Choroid plexus epithelial cell (primary cell): ENCODE results near the gene SATB2.
A peak's percentile ranks its signal among the peaks of the same experiment; 100 is the strongest.

Experiments
- DNase-seq: peaks from one replicate; pipeline ENCODE4 v3.0.0-alpha.2; 2010; ENCODE audit warnings: low read depth
- H3K4me3 ChIP-seq: 2 replicates; pipeline ENCODE4 v1.5.1; 2011; ENCODE audit warnings: low read depth, mild to moderate bottlenecking, control low read depth, low read length, moderate library complexity
- TF ChIP-seq, protein P1 (sequence below): conservative IDR thresholded peaks from 2 replicates; pipeline ENCODE4 v1.5.1; 2011; ENCODE audit warnings: low read depth, mild to moderate bottlenecking, control low read depth, inconsistent platforms, low read length, moderate library complexity

The SATB2 gene

DNA sequence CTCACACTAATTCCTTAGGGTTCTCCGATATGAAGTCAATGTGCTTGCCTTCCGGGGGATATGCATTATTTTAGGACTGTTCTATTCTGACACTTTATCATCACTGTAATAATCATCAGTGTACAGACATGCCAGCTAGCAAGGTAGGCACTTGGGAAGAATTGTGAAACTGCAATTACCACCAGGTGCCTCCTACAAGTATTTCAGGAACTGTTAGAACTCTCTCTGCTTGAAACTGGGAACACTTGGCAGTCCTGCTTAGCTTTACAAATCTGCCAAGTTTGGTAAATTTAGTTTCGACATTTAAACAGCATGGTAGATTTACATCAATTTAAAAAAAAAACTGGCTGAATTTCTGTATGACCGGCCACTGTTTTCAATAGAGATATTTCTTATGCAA lies 128.7 kb downstream of the SATB2 start:
- H3K4me3 ChIP-seq: no peak overlapping the region
- no peak for DNase-seq
- TF ChIP-seq, protein P1, sequence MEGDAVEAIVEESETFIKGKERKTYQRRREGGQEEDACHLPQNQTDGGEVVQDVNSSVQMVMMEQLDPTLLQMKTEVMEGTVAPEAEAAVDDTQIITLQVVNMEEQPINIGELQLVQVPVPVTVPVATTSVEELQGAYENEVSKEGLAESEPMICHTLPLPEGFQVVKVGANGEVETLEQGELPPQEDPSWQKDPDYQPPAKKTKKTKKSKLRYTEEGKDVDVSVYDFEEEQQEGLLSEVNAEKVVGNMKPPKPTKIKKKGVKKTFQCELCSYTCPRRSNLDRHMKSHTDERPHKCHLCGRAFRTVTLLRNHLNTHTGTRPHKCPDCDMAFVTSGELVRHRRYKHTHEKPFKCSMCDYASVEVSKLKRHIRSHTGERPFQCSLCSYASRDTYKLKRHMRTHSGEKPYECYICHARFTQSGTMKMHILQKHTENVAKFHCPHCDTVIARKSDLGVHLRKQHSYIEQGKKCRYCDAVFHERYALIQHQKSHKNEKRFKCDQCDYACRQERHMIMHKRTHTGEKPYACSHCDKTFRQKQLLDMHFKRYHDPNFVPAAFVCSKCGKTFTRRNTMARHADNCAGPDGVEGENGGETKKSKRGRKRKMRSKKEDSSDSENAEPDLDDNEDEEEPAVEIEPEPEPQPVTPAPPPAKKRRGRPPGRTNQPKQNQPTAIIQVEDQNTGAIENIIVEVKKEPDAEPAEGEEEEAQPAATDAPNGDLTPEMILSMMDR: no peak

DNA sequence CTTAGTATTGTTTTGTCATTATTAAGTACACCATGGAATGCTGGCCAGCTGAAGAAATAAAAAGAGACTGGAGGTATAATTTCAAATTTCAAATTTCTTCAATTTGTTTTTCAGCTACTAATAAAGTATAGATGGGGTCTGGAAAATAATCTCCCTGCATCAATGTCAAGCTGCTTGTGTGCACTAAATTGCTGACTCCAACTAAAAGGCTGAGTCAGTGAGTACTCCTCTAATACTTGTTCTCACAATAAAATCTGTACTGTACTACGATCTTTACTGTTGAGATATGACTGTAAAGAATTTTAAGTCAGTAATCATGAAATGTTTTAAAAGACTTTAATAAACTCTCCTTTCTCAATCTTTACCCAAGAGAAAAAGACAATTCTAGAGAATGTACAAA lies 131.9 kb downstream of the SATB2 start:
- no peak for DNase-seq
- H3K4me3 ChIP-seq: no peak overlapping the region
- TF ChIP-seq, protein P1: no peak

DNA sequence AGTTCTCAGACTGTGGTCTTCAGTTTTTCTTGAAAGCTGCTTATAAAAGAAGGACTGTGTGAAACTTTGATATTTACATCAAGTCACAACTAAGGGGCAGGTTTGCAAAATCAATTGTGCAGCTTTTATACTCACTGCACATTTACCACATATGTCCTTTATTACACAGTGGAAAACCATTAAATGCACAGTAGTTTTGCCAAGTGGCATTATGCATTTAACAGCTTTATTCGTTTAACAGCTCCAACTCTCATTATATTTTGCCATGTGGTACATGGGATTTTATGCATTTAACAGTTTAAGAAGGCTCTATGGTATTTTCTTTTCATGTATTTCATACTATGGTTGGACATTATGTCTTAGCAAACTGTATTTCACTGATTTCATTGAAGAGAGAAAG lies 135.6 kb downstream of the SATB2 start:
- TF ChIP-seq, protein P1: no peak
- H3K4me3 ChIP-seq: no peak overlapping the region
- DNase-seq: no peak

DNA sequence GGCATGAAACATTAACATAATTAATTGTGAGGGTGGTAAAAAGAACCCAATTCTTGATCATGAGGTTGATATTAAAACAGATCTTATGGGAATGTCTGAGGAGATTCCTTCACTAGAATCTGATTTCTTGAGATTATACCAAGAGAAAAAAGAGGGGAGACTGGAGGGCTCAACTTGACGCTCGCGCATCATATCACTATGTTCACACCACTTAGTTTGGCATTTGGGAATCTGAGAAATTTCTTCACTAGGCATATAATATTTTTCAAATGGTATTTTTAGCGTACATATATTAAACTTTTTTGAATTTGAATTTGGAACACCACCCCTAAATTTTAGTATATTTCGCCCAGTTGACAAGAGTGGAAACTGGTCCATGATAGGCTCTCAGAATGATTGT lies 140.1 kb downstream of the SATB2 start:
- no peak overlapping the region for H3K4me3 ChIP-seq
- no peak for DNase-seq
- TF ChIP-seq, protein P1: no peak

DNA sequence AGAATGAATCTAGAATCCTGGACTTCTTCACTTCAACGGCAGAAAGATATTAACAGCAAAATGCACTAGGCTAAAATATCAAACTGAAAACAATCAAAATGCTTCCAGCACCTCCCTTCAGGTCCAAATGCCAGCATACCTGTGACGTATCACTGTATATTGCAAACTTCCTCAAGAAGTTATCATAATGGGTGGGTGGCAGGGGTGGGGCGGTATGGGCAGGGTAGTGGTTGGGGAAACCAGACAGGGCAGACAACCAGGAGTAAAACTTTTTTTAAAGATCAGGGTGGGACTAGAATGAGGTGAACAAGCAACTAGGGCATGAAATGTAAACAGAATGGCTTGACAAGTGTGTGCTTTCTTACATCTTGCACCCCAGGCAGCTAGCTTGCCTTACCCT lies 140.9 kb downstream of the SATB2 start:
- no peak for DNase-seq
- no peak overlapping the region for H3K4me3 ChIP-seq
- TF ChIP-seq, protein P1: no peak

DNA sequence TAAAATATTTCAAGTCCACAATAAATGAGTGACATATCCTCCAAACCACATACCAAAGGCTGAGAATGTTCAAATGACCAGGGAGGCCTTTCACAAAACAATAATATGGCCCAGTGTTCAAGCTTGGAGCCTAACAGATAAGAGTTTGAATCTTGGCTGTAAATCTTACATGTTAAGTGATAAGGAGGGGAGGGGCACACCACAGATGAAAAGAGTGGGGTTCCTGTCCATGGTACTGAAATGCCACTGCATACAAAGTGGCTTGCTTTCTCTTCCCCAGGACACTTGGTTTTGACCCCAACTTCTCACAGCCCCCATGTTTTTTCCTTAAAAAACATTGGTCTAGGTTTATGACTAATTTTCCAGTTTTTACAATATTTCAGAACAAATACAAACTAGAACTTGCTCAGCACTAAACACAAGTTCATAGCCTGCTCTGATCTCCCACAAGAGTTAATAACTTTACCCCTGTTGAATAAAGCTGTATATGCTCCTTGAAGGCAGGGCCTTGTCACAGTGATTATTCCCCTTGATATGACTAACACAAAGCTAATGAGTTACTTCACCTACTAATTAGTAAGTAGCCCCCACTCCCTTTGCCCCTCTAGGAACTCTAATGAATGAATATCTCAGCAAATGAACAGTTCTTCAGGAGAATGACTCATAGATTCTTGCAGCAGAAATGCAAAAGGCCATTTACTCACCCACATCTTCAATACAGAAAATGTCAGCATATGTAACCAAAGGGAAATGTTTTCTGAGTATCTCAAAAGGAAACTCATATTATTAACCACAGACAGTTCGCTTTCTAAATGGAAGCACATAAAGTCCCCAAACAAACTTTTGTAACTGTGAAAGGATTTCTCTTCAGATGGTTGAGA lies 142.2 kb downstream of the SATB2 start:
- no peak overlapping the region for H3K4me3 ChIP-seq
- TF ChIP-seq, protein P1: no peak
- DNase-seq: peak; percentile 50

DNA sequence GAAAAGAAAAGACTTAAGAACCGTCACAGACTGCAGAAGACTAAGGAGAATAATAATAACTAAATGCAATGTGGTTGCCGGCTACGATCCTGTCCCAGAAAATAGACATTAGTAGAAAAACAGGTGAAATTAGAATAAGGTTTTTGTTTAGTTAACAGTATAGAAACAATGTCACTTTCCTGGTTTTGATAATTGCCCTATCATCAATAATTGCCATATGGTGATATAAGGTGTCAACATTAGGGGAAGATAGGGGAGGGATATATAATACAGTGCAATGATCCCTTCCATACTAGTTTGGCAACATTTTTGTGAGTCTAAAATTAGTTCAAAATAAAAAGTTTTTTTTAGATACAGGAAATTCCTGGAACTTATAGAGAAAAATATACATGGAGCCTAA lies 144.8 kb downstream of the SATB2 start:
- DNase-seq: no peak
- TF ChIP-seq, protein P1: no peak
- no peak overlapping the region for H3K4me3 ChIP-seq
